ENCODE measurements around the gene HTR3E.
"Not testable (repeated sequence)": the region's sequence is repeated elsewhere in the genome, so short reads cannot be mapped to it uniquely, and the experiment has no call there.

HTR3E gene

GRCh38 chr3:184145111-184145524, 48.3 kb downstream of the HTR3E start:
- no peak for TF ChIP-seq Cebpa-rat (IDR thresholded peaks at IDR 0.05)
- Histone ChIP-seq H3K27me3 (no peaks in the 10 kb centered on the region), H3K36me3 (peaks cover 65 to 72% (median 69%) of the 10 kb centered on the region in 11 experiments), H3K4me2 (peak overlapping the region in 5 of 11 experiments; percentile 12 to 37 (median 26); a peak in 6 of 22 replicates), H3K27ac (no peak overlapping the region), H3K9me3 (replicated peaks in 1 of 11) (no peaks in the 10 kb centered on the region), H3K4me1 (peaks cover 0 to 18% (median 15%) of the 10 kb centered on the region in 10 experiments; a peak in 9 of 20 replicates), H3K9ac (peak overlapping the region in 6 of 11 experiments; percentile 0 to 33 (median 14); a peak in 6 of 22 replicates), H4K20me1 (peaks cover 0 to 59% (median 44%) of the 10 kb centered on the region in 11 experiments; a peak in 17 of 22 replicates), H3K4me3 (no peak overlapping the region)

DNA sequence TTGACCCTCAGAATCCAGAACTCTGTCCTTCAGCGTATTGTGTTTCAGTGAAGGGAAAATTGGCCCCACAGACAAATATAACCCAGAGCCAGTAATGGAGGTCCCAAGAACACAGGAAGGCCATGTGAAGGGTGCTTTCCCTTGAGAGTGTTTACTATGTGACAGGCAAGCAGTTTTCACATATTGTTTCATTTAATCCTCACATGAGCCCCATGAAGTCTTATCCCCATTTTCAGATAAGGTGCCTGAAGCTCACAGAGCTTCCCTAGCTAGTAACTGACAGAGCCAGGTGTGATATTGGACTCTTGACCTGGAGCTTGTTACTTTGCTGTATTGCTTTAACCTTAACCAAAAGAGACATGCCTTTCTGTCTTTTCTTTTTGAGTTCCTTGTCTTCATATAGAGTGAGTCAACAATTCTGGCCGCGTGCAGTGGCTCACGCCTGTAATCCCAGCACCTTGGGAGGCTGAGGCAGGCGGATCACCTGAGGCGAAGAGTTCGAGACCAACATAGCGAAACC, 48.9 kb downstream of the HTR3E start:
- H3K36me3 ChIP-seq, result peaks cover 58 to 65% (median 62%) of the 10 kb centered on the region in 11 experiments
- H3K4me3 ChIP-seq, result no peak overlapping the region
- no peak for TF ChIP-seq Cebpa-rat (IDR thresholded peaks at IDR 0.05)

GRCh38 chr3:184148076-184148475, 51.2 kb downstream of the HTR3E start:
- Histone ChIP-seq H3K4me2 (no peak overlapping the region), H4K20me1 (peaks cover 0 to 32% (median 22%) of the 10 kb centered on the region in 11 experiments; a peak in 14 of 22 replicates), H3K9me3 (replicated peaks in 1 of 11) (no peaks in the 10 kb centered on the region), H3K4me3 (no peak overlapping the region), H3K36me3 (peaks cover 35 to 42% (median 40%) of the 10 kb centered on the region in 11 experiments), H3K27me3 (no peaks in the 10 kb centered on the region), H3K27ac (no peak overlapping the region), H3K4me1 (peaks cover 0 to 18% (median 15%) of the 10 kb centered on the region in 10 experiments; a peak in 9 of 20 replicates), H3K9ac (no peak overlapping the region)
- no peak for TF ChIP-seq Cebpa-rat (IDR thresholded peaks at IDR 0.05)

More for the DNA sequence above, 48.9 kb downstream of the HTR3E start:
- peak overlapping the region in 1 of 11 experiments; percentile 23; a peak in 1 of 22 replicates for H3K4me2 ChIP-seq
- no peaks in the 10 kb centered on the region for H3K27me3 ChIP-seq
- H3K4me1 ChIP-seq, result peaks cover 0 to 18% (median 15%) of the 10 kb centered on the region in 10 experiments; a peak in 9 of 20 replicates
- no peaks in the 10 kb centered on the region for H3K9me3 ChIP-seq (replicated peaks in 1 of 11)
- H3K9ac ChIP-seq, result no peak overlapping the region
- H3K27ac ChIP-seq, result no peak overlapping the region
- H4K20me1 ChIP-seq, result peaks cover 0 to 52% (median 37%) of the 10 kb centered on the region in 11 experiments; a peak in 16 of 22 replicates

- Histone ChIP-seq H4K20me1 (peaks cover 0 to 21% (median 16%) of the 10 kb centered on the region in 11 experiments; a peak in 13 of 22 replicates), H3K9ac (no peak overlapping the region), H3K4me3 (no peak overlapping the region), H3K27ac (no peak overlapping the region), H3K4me1 (peaks cover 0 to 16% (median 13%) of the 10 kb centered on the region in 10 experiments; a peak in 11 of 20 replicates), H3K4me2 (no peak overlapping the region), H3K9me3 (replicated peaks in 1 of 11) (no peaks in the 10 kb centered on the region), H3K27me3 (no peaks in the 10 kb centered on the region), H3K36me3 (peaks cover 25 to 32% (median 29%) of the 10 kb centered on the region in 11 experiments)
- no peak for TF ChIP-seq Cebpa-rat (IDR thresholded peaks at IDR 0.05)
Observed at GRCh38 chr3:184149123-184149522, 52.3 kb downstream of the HTR3E start.

GRCh38 chr3:184149770-184150169, 52.9 kb downstream of the HTR3E start:
- not testable (repeated sequence) for H3K4me2 ChIP-seq; H3K9ac ChIP-seq; H3K9me3 ChIP-seq (replicated peaks in 1 of 11); H3K27me3 ChIP-seq; H3K27ac ChIP-seq; H3K4me3 ChIP-seq
- H4K20me1 ChIP-seq, result peaks cover 0 to 15% (median 10%) of the 10 kb centered on the region in 11 experiments; a peak in 13 of 22 replicates
- peaks cover 18 to 25% (median 23%) of the 10 kb centered on the region in 11 experiments for H3K36me3 ChIP-seq
- H3K4me1 ChIP-seq, result peaks cover 5 to 16% (median 11%) of the 10 kb centered on the region in 10 experiments; a peak in 14 of 20 replicates

GRCh38 chr3:184154885-184155643, 58.2 kb downstream of the HTR3E start, which contains the start of gene DVL3:
Gene DVL3 (plus strand): TSS chr3:184155377. CDS start chr3:184155636, 259 bp downstream.
- Histone ChIP-seq H3K36me3 (peaks cover 0 to 7% (median 0%) of the 10 kb centered on the region in 11 experiments; a peak in 4 of 22 replicates), H3K4me2 (peak within 1 kb of the TSS; percentile 95 to 99 (median 98)), H4K20me1 (peaks cover 18 to 45% (median 38%) of the 10 kb centered on the region in 11 experiments; a peak in 19 of 22 replicates), H3K4me3 (peak within 1 kb of the TSS; percentile 76 to 98 (median 90)), H3K27me3 (no peaks in the 10 kb centered on the region), H3K9me3 (replicated peaks in 1 of 11) (no peaks in the 10 kb centered on the region), H3K9ac (peak within 1 kb of the TSS; percentile 86 to 96 (median 91)), H3K27ac (peak within 1 kb of the TSS; percentile 77 to 89 (median 87)), H3K4me1 (peaks cover 33 to 45% (median 42%) of the 10 kb centered on the region in 10 experiments)
- TF ChIP-seq Cebpa-rat (IDR thresholded peaks at IDR 0.05), result no peak

GRCh38 chr3:184155644-184156521, 59.0 kb downstream of the HTR3E start:
- no peaks in the 10 kb centered on the region for H3K9me3 ChIP-seq (replicated peaks in 1 of 11)
- H3K36me3 ChIP-seq, result peaks cover 0 to 15% (median 6%) of the 10 kb centered on the region in 11 experiments; a peak in 10 of 22 replicates
- peak overlapping the region; percentile 86 to 96 (median 91) for H3K9ac ChIP-seq
- no peak for TF ChIP-seq Cebpa-rat (IDR thresholded peaks at IDR 0.05)
- peak overlapping the region; percentile 76 to 98 (median 90) for H3K4me3 ChIP-seq
- peaks cover 26 to 53% (median 45%) of the 10 kb centered on the region in 11 experiments; a peak in 21 of 22 replicates for H4K20me1 ChIP-seq
- no peaks in the 10 kb centered on the region for H3K27me3 ChIP-seq
- H3K4me2 ChIP-seq, result peak overlapping the region; percentile 95 to 99 (median 98)
- H3K4me1 ChIP-seq, result peaks cover 33 to 53% (median 45%) of the 10 kb centered on the region in 10 experiments
- H3K27ac ChIP-seq, result peak overlapping the region; percentile 77 to 89 (median 87)

DNA sequence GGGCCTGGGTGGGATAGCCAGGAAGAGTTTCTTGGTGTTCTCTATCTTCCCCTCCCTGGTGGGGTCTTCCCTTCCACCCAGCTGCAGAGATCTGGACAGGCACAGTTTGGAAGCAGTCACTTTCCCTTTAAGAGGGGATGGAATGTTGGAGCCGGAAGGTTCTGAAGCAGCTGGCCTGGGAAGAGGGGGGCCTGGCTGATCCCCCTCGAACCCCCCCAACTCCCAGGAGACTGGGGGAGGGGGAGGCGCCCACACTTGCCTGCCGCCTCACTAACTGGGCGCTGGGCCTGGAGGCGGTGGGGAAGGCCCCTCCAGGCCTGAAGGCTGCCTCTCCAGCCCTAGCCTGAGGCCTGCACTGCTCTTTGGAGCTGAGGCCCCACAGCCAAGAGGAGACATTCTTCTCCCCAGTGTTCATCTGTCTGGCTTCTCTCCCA, 59.7 kb downstream of the HTR3E start:
- peaks cover 0 to 22% (median 6%) of the 10 kb centered on the region in 11 experiments; a peak in 11 of 22 replicates for H3K36me3 ChIP-seq
- H3K27ac ChIP-seq, result peak overlapping the region; percentile 77 to 89 (median 87)
- H3K9me3 ChIP-seq (replicated peaks in 1 of 11), result no peaks in the 10 kb centered on the region
- H4K20me1 ChIP-seq, result peaks cover 31 to 60% (median 51%) of the 10 kb centered on the region in 11 experiments; a peak in 21 of 22 replicates
- H3K4me2 ChIP-seq, result peak overlapping the region; percentile 95 to 99 (median 98)
- peak overlapping the region; percentile 86 to 96 (median 91) for H3K9ac ChIP-seq
- H3K27me3 ChIP-seq, result no peaks in the 10 kb centered on the region
- peaks cover 33 to 56% (median 47%) of the 10 kb centered on the region in 10 experiments for H3K4me1 ChIP-seq
- H3K4me3 ChIP-seq, result peak overlapping the region; percentile 76 to 98 (median 90)
- no peak for TF ChIP-seq Cebpa-rat (IDR thresholded peaks at IDR 0.05)
